ACHN (cell line): ENCODE data around the gene BCL11A.

Experiments used
- DNase-seq: peaks from one replicate; pipeline ENCODE4 v3.0.0-alpha.2; 2015
- in situ Hi-C: cut with HindIII; loops from 2 replicates; pipeline ENCODE4 v1.10.0; 2017; ENCODE audit warnings: low sequenced_read_pairs, low pct_ligation_motif_present, low pct_unique_long_range_greater_than_20kb

The BCL11A gene

GRCh38 chr2:60460577-60461420, 92.7 kb downstream of the BCL11A start:
- in situ Hi-C loops: no loop called here
- no peak for DNase-seq

GRCh38 chr2:60459851-60460250, 93.6 kb downstream of the BCL11A start:
- in situ Hi-C loops: no loop called here
- DNase-seq: no peak

- DNase-seq: no peak
- in situ Hi-C loops: no loop called here
Measured at GRCh38 chr2:60456115-60456770, 97.2 kb downstream of the BCL11A start.

GRCh38 chr2:60453872-60454271, 99.6 kb downstream of the BCL11A start:
- in situ Hi-C loops: no loop called here
- no peak for DNase-seq

- in situ Hi-C loops: no loop called here
- no peak for DNase-seq
Measured at GRCh38 chr2:60453301-60453700, 100.2 kb downstream of the BCL11A start.

- DNase-seq: no peak
- in situ Hi-C loops: no loop called here
Measured at GRCh38 chr2:60450488-60450887, 103.0 kb downstream of the BCL11A start.

- no peak for DNase-seq
- in situ Hi-C loops: no loop called here
Measured at GRCh38 chr2:60447943-60448342, 105.5 kb downstream of the BCL11A start.

GRCh38 chr2:60446413-60447267, 106.8 kb downstream of the BCL11A start:
- in situ Hi-C loops: no loop called here

GRCh38 chr2:60445684-60446179, 107.7 kb downstream of the BCL11A start:
- in situ Hi-C loops: no loop called here
- no peak for DNase-seq

More at GRCh38 chr2:60446413-60447267, 106.8 kb downstream of the BCL11A start:
- DNase-seq: no peak

GRCh38 chr2:60442608-60443007, 110.8 kb downstream of the BCL11A start:
- DNase-seq: no peak
- in situ Hi-C loops: no loop called here

GRCh38 chr2:60441800-60442199, 111.7 kb downstream of the BCL11A start:
- no peak for DNase-seq
- in situ Hi-C loops: no loop called here

GRCh38 chr2:60440767-60441163, 112.7 kb downstream of the BCL11A start:
- in situ Hi-C loops: no loop called here
- DNase-seq: no peak

GRCh38 chr2:60440079-60440766, 113.2 kb downstream of the BCL11A start:
- no peak for DNase-seq
- in situ Hi-C loops: no loop called here

- in situ Hi-C loops: no loop called here
Measured at GRCh38 chr2:60439219-60439974, 114.1 kb downstream of the BCL11A start.

GRCh38 chr2:60438653-60439052, 114.8 kb downstream of the BCL11A start:
- no peak for DNase-seq
- in situ Hi-C loops: no loop called here

More at GRCh38 chr2:60439219-60439974, 114.1 kb downstream of the BCL11A start:
- DNase-seq: no peak

- no peak for DNase-seq
- in situ Hi-C loops: no loop called here
Measured at GRCh38 chr2:60438131-60438530, 115.3 kb downstream of the BCL11A start.

- no peak for DNase-seq
- in situ Hi-C loops: no loop called here
Measured at GRCh38 chr2:60437080-60437696, 116.3 kb downstream of the BCL11A start.
